GM20000 (cell line): ENCODE results near the gene FMR1.

ENCODE experiments used
- DNase-seq: peaks from one replicate; pipeline ENCODE4 v3.0.0; 2012; ENCODE audit warnings: low spot score
- TF ChIP-seq, protein P1 (sequence below): IDR thresholded peaks from 2 replicates; pipeline ENCODE4 v1.5.1; 2012; ENCODE audit warnings: mild to moderate bottlenecking, control low read depth; ENCODE audit errors: extremely low read depth, missing control alignments

The FMR1 gene

DNA sequence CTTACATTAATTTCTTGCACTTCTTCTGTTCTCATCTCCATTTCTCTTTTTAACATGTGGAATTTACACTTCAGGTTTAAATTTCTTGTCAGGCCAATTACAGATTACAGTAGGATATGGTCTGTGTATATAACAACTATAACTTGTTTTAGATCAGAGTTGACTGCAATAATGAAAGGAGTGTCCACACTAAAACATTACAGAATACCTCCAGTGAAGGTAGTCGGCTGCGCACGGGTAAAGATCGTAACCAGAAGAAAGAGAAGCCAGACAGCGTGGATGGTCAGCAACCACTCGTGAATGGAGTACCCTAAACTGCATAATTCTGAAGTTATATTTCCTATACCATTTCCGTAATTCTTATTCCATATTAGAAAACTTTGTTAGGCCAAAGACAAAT lies 36.8 kb downstream of the FMR1 start:
- TF ChIP-seq, protein P1, sequence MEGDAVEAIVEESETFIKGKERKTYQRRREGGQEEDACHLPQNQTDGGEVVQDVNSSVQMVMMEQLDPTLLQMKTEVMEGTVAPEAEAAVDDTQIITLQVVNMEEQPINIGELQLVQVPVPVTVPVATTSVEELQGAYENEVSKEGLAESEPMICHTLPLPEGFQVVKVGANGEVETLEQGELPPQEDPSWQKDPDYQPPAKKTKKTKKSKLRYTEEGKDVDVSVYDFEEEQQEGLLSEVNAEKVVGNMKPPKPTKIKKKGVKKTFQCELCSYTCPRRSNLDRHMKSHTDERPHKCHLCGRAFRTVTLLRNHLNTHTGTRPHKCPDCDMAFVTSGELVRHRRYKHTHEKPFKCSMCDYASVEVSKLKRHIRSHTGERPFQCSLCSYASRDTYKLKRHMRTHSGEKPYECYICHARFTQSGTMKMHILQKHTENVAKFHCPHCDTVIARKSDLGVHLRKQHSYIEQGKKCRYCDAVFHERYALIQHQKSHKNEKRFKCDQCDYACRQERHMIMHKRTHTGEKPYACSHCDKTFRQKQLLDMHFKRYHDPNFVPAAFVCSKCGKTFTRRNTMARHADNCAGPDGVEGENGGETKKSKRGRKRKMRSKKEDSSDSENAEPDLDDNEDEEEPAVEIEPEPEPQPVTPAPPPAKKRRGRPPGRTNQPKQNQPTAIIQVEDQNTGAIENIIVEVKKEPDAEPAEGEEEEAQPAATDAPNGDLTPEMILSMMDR: no peak
- no peak for DNase-seq

DNA sequence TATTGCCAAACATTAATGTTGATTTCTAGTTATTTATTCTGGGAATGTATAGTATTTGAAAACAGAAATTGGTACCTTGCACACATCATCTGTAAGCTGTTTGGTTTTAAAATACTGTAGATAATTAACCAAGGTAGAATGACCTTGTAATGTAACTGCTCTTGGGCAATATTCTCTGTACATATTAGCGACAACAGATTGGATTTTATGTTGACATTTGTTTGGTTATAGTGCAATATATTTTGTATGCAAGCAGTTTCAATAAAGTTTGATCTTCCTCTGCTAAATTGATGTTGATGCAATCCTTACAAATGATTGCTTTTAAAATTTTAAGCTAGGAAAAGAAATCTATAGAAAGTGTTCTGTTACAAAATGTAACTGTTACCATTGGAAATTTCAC lies 38.6 kb downstream of the FMR1 start:
- TF ChIP-seq, protein P1: no peak
- no peak for DNase-seq

GRCh38 chrX:147953976-147954375 lies 42.3 kb downstream of the FMR1 start:
- no peak for DNase-seq
- TF ChIP-seq, protein P1: no peak

DNA sequence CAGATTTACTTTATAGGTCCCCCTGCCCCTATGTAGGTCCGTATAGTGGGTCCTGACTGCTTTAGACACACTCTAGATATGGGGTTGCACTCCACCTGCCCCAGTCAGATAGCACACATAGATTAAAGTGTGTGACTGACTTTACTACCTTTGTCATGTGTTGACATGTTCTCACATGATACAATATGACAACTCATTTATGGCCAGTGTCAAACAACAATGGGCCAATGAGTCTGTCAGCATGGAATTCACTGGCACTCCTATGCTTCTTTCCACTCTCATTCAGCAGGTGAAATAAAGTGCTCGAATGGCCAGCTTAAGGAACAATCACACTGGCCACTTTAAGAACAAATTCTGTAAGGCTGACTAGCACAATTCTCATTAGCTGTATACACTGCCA lies 45.6 kb downstream of the FMR1 start:
- DNase-seq: no peak

DNA sequence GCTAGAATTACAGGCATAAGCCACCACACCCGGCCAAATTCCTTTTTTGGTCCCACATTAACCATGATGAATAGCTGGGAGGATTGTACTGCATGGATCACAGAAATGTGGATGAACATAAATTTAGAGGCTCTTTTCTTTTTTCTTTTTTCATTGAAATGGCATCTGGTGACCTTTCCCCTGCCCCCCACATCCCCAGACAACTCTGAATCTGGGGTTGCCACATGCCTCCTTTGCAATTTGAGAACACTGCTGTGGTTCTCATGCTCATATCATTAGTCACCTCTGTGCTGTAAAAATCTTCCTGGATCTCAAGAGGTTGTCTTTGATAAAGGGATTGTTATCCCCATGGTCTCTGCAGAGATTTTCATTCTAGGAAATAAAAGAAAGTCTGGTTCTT lies 46.6 kb downstream of the FMR1 start:
- TF ChIP-seq, protein P1: no peak
- no peak for DNase-seq

More for the DNA sequence above, 45.6 kb downstream of the FMR1 start:
- TF ChIP-seq, protein P1: no peak

DNA sequence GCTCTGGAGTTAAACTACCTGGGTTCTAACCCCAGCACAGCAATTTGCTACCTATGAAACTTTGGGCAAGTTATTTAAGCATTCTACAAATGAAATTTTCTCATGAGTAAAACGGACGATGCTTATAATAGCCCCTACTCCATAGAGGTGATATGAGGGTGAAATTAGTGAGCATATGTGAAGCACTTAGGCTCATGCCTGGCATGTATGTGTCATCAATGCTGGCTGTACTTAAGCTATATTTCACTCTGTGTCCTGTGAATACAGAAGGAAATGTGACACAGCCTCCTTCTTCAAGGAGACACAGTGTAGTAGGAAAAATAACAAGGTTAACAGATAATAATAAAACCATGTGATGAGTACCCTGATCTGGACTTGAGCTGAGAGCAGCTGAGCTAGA lies 49.0 kb downstream of the FMR1 start:
- DNase-seq: no peak
- TF ChIP-seq, protein P1: no peak

GRCh38 chrX:147962476-147962875 lies 50.8 kb downstream of the FMR1 start:
- TF ChIP-seq, protein P1: no peak
- no peak for DNase-seq

- no peak for DNase-seq
- TF ChIP-seq, protein P1: no peak
These were observed 67.2 kb downstream of the FMR1 start for GRCh38 chrX:147978931-147979330.
